H9 (cell line): ENCODE results near the gene PXN. TPM values are rescaled to one million over a fixed set of nuclear protein-coding genes. Genes with fewer than 3 reads are reported as not detected.

Experiments
- DNase-seq: peaks from one replicate; pipeline ENCODE4 v3.0.0-alpha.2; 2017
- H2AFZ ChIP-seq: one replicate; pipeline ENCODE4 v1.6.1; 2013; ENCODE audit warnings: mild to moderate bottlenecking, low read length, control low read depth, moderate library complexity
- H2AK5ac ChIP-seq: 2 replicates; pipeline ENCODE4 v1.6.1; 2013; ENCODE audit warnings: low read length, control low read depth, mixed read lengths; ENCODE audit not compliant: insufficient read length
- H2BK120ac ChIP-seq: one replicate; pipeline ENCODE4 v1.6.1; 2013; ENCODE audit warnings: low read depth, mild to moderate bottlenecking, low read length, control low read depth, inconsistent platforms; ENCODE audit not compliant: poor library complexity, severe bottlenecking
- H2BK12ac ChIP-seq: 2 replicates; pipeline ENCODE4 v1.6.1; 2013; ENCODE audit warnings: low read length, control low read depth, mixed read lengths, low read depth; ENCODE audit not compliant: insufficient read length
- H2BK15ac ChIP-seq: 2 replicates; pipeline ENCODE4 v1.6.1; 2013; ENCODE audit warnings: low read depth, low read length, control low read depth
- H2BK20ac ChIP-seq: one replicate; pipeline ENCODE4 v1.6.1; 2013; ENCODE audit warnings: low read depth, mild to moderate bottlenecking, low read length, control low read depth, inconsistent platforms; ENCODE audit not compliant: poor library complexity, severe bottlenecking
- H2BK5ac ChIP-seq: 2 replicates; pipeline ENCODE4 v1.6.1; 2013; ENCODE audit warnings: low read length, control low read depth, mixed read lengths; ENCODE audit not compliant: insufficient read length
- H3K14ac ChIP-seq: 2 replicates; pipeline ENCODE4 v1.6.1; 2013; ENCODE audit warnings: low read length, control low read depth; ENCODE audit not compliant: insufficient read depth
- H3K18ac ChIP-seq: 2 replicates; pipeline ENCODE4 v1.6.1; 2013; ENCODE audit warnings: low read depth, mild to moderate bottlenecking, mixed read lengths, low read length, control low read depth; ENCODE audit not compliant: insufficient read length
- H3K23ac ChIP-seq: 2 replicates; pipeline ENCODE4 v1.6.1; 2013; ENCODE audit warnings: low read length, control low read depth, mixed read lengths, low read depth; ENCODE audit not compliant: insufficient read length
- H3K23me2 ChIP-seq: 2 replicates; pipeline ENCODE4 v1.6.1; 2013; ENCODE audit warnings: low read depth, mild to moderate bottlenecking, mixed read lengths, low read length, control low read depth; ENCODE audit not compliant: insufficient read length, poor library complexity, severe bottlenecking
- H3K27ac ChIP-seq: 2 replicates; pipeline ENCODE4 v1.5.1; 2013; ENCODE audit warnings: low read length, control low read depth, mixed read lengths, low read depth; ENCODE audit not compliant: insufficient read length
- H3K27me3 ChIP-seq: 2 replicates; pipeline ENCODE4 v1.6.1; 2013; ENCODE audit warnings: low read length, control low read depth, inconsistent platforms; ENCODE audit not compliant: insufficient read depth
- H3K4ac ChIP-seq: 2 replicates; pipeline ENCODE4 v1.6.1; 2013; ENCODE audit warnings: low read depth, mild to moderate bottlenecking, control low read depth, inconsistent platforms, low read length, moderate library complexity
- H3K4me1 ChIP-seq: 2 replicates; pipeline ENCODE4 v1.6.1; 2013; ENCODE audit warnings: low read length, control low read depth, inconsistent platforms; ENCODE audit not compliant: insufficient read depth
- H3K4me2 ChIP-seq: 2 replicates; pipeline ENCODE4 v1.6.1; 2013; ENCODE audit warnings: low read length, control low read depth, mixed read lengths; ENCODE audit not compliant: insufficient read length, insufficient read depth
- H3K56ac ChIP-seq: 2 replicates; pipeline ENCODE4 v1.6.1; 2013; ENCODE audit warnings: low read depth, mild to moderate bottlenecking, mixed read lengths, low read length, control low read depth; ENCODE audit not compliant: insufficient read length
- H3K79me1 ChIP-seq: 2 replicates; pipeline ENCODE4 v1.6.1; 2013; ENCODE audit warnings: low read depth, mild to moderate bottlenecking, moderate library complexity, low read length, control low read depth, inconsistent platforms; ENCODE audit not compliant: insufficient read depth, poor library complexity, severe bottlenecking
- H3K79me2 ChIP-seq: 2 replicates; pipeline ENCODE4 v1.6.1; 2013; ENCODE audit warnings: low read length, control low read depth, inconsistent platforms; ENCODE audit not compliant: insufficient read depth
- H3K9ac ChIP-seq: 2 replicates; pipeline ENCODE4 v1.6.1; 2013; ENCODE audit warnings: low read length, control low read depth, mixed read lengths; ENCODE audit not compliant: insufficient read length; ENCODE audit errors: extremely low read depth
- H3K9me3 ChIP-seq: one replicate; pipeline ENCODE4 v1.6.1; 2013; ENCODE audit warnings: low read depth, low read length, inconsistent platforms; ENCODE audit not compliant: control insufficient read depth
- H3T11ph ChIP-seq: one replicate; pipeline ENCODE4 v1.6.1; 2013; ENCODE audit warnings: mild to moderate bottlenecking, low read length, control low read depth, inconsistent platforms
- H4K20me1 ChIP-seq: one replicate; pipeline ENCODE4 v1.6.1; 2013; ENCODE audit not compliant: control insufficient read depth, insufficient read length, insufficient read depth
- H4K5ac ChIP-seq: 2 replicates; pipeline ENCODE4 v1.6.1; 2013; ENCODE audit warnings: low read depth, mild to moderate bottlenecking, mixed read lengths, low read length, control low read depth; ENCODE audit not compliant: insufficient read length
- H4K8ac ChIP-seq: replicated peaks from 2 replicates; pipeline ENCODE4 v1.6.1; 2013; ENCODE audit warnings: low read length, control low read depth, mixed read lengths, low read depth; ENCODE audit not compliant: insufficient read length
- H4K91ac ChIP-seq: 2 replicates; pipeline ENCODE4 v1.6.1; 2013; ENCODE audit warnings: low read depth, mild to moderate bottlenecking, moderate library complexity, mixed read lengths, low read length, control low read depth; ENCODE audit not compliant: insufficient read length
- H3K27ac Mint-ChIP-seq, 3 experiments: 2 replicates in 2 of 3; 3 replicates in 1 of 3; pipeline ENCODE4 v1.8.0; 2020 to 2021; ENCODE audit warnings: mixed read lengths in 3 of 3, mild to moderate bottlenecking in 1 of 3, moderate library complexity in 1 of 3
- H3K27me3 Mint-ChIP-seq: 2 replicates; pipeline ENCODE4 v1.8.0; 2021; ENCODE audit warnings: low read depth, mild to moderate bottlenecking, moderate library complexity, mixed read lengths
- H3K36me3 Mint-ChIP-seq, 3 experiments: 2 replicates in 2 of 3; 3 replicates in 1 of 3; pipeline ENCODE4 v1.8.0; 2020 to 2021; ENCODE audit warnings: low read depth in 3 of 3, mixed read lengths in 3 of 3; ENCODE audit not compliant: insufficient read depth in 1 of 3
- H3K4me1 Mint-ChIP-seq, 2 experiments: 2 replicates each; pipeline ENCODE4 v1.8.0; 2020; ENCODE audit warnings: mixed read lengths in 2 of 2
- H3K4me3 Mint-ChIP-seq, 2 experiments: 2 replicates in 1 of 2; 3 replicates in 1 of 2; pipeline ENCODE4 v1.8.0; 2020 to 2021; ENCODE audit warnings: mild to moderate bottlenecking in 2 of 2, mixed read lengths in 2 of 2, moderate library complexity in 1 of 2
- H3K9me3 Mint-ChIP-seq, 2 experiments: 2 replicates in 1 of 2; 3 replicates in 1 of 2; pipeline ENCODE4 v1.8.0; 2020; ENCODE audit warnings: mild to moderate bottlenecking in 2 of 2, mixed read lengths in 2 of 2, moderate library complexity in 1 of 2
- CTCF ChIP-seq: fragments of 200-600 bp; sonication (generic); conservative IDR thresholded peaks from 3 replicates; pipeline ENCODE4 v1.8.0; 2021; ENCODE audit warnings: antibody characterized with exemption, mild to moderate bottlenecking
- WGBS: extraction: QIAGEN DNeasy Blood & Tissue Kit; methylation state at CpG from one replicate; pipeline ENCODE4 v1.1.7; 2013; ENCODE audit warnings: missing lambda C conversion rate, low lambda C conversion rate, mixed read lengths; ENCODE audit not compliant: insufficient read length; ENCODE audit errors: extremely low coverage; 5-methylcytosine and 5-hydroxymethylcytosine counted together
- total RNA-seq: library from RNA; stranded (reverse); gene quantifications from 2 replicates; pipeline ENCODE4 v1.2.1, GENCODE V29; 2021

Gene PXN
- total RNA-seq, 1 experiment from 2014 or later = 92.8 TPM

- H3K4me1 Mint-ChIP-seq = no peaks in the 10 kb centered on the region
- Histone ChIP-seq H3K14ac (no peak overlapping the region), H3K18ac (no peak overlapping the region)
Measured at GRCh38 chr12:120161852-120162251, 103.7 kb downstream of the PXN start.

More at GRCh38 chr12:120161852-120162251, 103.7 kb downstream of the PXN start:
- no peak for DNase-seq
- H4K20me1 ChIP-seq = peaks cover 2% of the 10 kb centered on the region
- Mint-ChIP-seq H3K27ac (no peak overlapping the region; a peak in 1 of 7 replicates), H3K4me3 (no peak overlapping the region), H3K9me3 (no peaks in the 10 kb centered on the region), H3K27me3 (no peaks in the 10 kb centered on the region), H3K36me3 (peaks cover 56 to 84% (median 77%) of the 10 kb centered on the region in 3 experiments)
- no peak overlapping the region for H2BK120ac ChIP-seq
- no peak overlapping the region for H4K5ac ChIP-seq
- H2BK20ac ChIP-seq = no peak overlapping the region
- H3K9me3 ChIP-seq = no peaks in the 10 kb centered on the region
- no peak overlapping the region for H3K4ac ChIP-seq
- H3K23me2 ChIP-seq = no peaks in the 10 kb centered on the region
- no peak overlapping the region for H3K23ac ChIP-seq
- H3T11ph ChIP-seq = no peak overlapping the region
- H2BK15ac ChIP-seq = no peak overlapping the region
- no CpG with 5 or more reads among the region's 11 CpGs for whole genome bisulfite sequencing
- H3K4me1 ChIP-seq = no peaks in the 10 kb centered on the region
- no peak overlapping the region for H3K4me2 ChIP-seq
- H3K27ac ChIP-seq = no peak overlapping the region
- no peak overlapping the region for H2AFZ ChIP-seq
- no peak overlapping the region for H4K8ac ChIP-seq
- H3K56ac ChIP-seq = no peak overlapping the region
- no peak overlapping the region for H4K91ac ChIP-seq
- no peak overlapping the region for H2BK5ac ChIP-seq
- H3K27me3 ChIP-seq = no peaks in the 10 kb centered on the region
- no peak overlapping the region for H2BK12ac ChIP-seq
- H3K79me1 ChIP-seq = no peaks in the 10 kb centered on the region
- H2AK5ac ChIP-seq = no peak overlapping the region
- no peaks in the 10 kb centered on the region for H3K79me2 ChIP-seq
- no peak overlapping the region for H3K9ac ChIP-seq
- no peak for TF ChIP-seq CTCF

Other genes with a start within 250 kb of the PXN start
- gene RAB35, start 149.0 kb downstream of the PXN start, total RNA-seq = 60.0 and 60.6 TPM in 2 replicates
- gene GCN1, start 71.0 kb downstream of the PXN start, total RNA-seq = 125 and 137 TPM in 2 replicates
- gene RPLP0, start 64.6 kb downstream of the PXN start, total RNA-seq = 2,950 and 3,019 TPM in 2 replicates
- gene RNU4-2, start 26.2 kb upstream of the PXN start, total RNA-seq = 2,441 and 2,702 TPM in 2 replicates
- gene RNU4-1, start 27.5 kb upstream of the PXN start, total RNA-seq = 3,262 and 3,277 TPM in 2 replicates
- 1.4 and 2.1 TPM in 2 replicates for gene SIRT4, start 36.6 kb upstream of the PXN start, total RNA-seq
- gene PLA2G1B, start 62.0 kb upstream of the PXN start, total RNA-seq = not detected in 2 replicates
- gene MSI1, start 103.4 kb upstream of the PXN start, total RNA-seq = 91.5 and 93.2 TPM in 2 replicates
- 415 and 425 TPM in 2 replicates for gene COX6A1, start 172.4 kb upstream of the PXN start, total RNA-seq
- gene TRIAP1, start 180.7 kb upstream of the PXN start, total RNA-seq = 70.4 and 77.9 TPM in 2 replicates
- gene GATC, start 180.7 kb upstream of the PXN start, total RNA-seq = 25.9 and 38.5 TPM in 2 replicates
- gene SRSF9, start 204.0 kb upstream of the PXN start, total RNA-seq = 302 and 306 TPM in 2 replicates
- 618 and 638 TPM in 2 replicates for gene DYNLL1, start 230.4 kb upstream of the PXN start, total RNA-seq